Peyer's patch (tissue), 4 donors: Measurements from ENCODE around the gene ARMC9.

Experiments used
- CTCF ChIP-seq, 6 experiments: fragments of 450-650 bp in 4 of 6; fragments of 200-600 bp in 2 of 6; sonication (generic) in 1 of 6; IDR thresholded peaks; one replicate each; pipeline ENCODE4 v1.5.1; 2017 to 2019; ENCODE audit warnings: antibody characterized with exemption in 6 of 6, mild to moderate bottlenecking in 3 of 6, moderate library complexity in 1 of 6
- POLR2A ChIP-seq, 2 donors: fragments of 450-650 bp; IDR thresholded peaks; one replicate each; pipeline ENCODE4 v1.5.1; 2017; ENCODE audit warnings: antibody characterized with exemption in 2 of 2, mild to moderate bottlenecking in 2 of 2, moderate library complexity in 2 of 2

GRCh38 chr2:231308631-231309428 lies 110.4 kb downstream of the ARMC9 start:
- TF ChIP-seq CTCF (IDR thresholded peaks at IDR 0.05) (no peak), POLR2A (IDR thresholded peaks at IDR 0.05) (no peak)
